HepG2 (cell line): ENCODE data around the gene FSD2. TPM values are rescaled to one million over a fixed set of nuclear protein-coding genes. Genes with fewer than 3 reads are reported as not detected.
A peak's percentile ranks its signal among the peaks of the same experiment; 100 is the strongest.

Experiments used
- ARID2 ChIP-seq: sonication (generic); formaldehyde crosslinking; IDR thresholded peaks from 2 replicates; pipeline ENCODE4 v1.8.1; 2022; ENCODE audit warnings: mild to moderate bottlenecking, missing genetic modification reagents, borderline replicate concordance
- FOXM1 ChIP-seq: sonication (generic); formaldehyde crosslinking; IDR thresholded peaks from 2 replicates; pipeline ENCODE4 v1.5.0; 2020; ENCODE audit warnings: missing genetic modification reagents
- FOXP4 ChIP-seq: sonication (generic); formaldehyde crosslinking; IDR thresholded peaks from 2 replicates; pipeline ENCODE4 v1.4.0; 2020; ENCODE audit warnings: missing genetic modification reagents
- HNRNPH1 ChIP-seq: fragments of 200-400 bp; formaldehyde crosslinking; optimal IDR thresholded peaks from 2 replicates; pipeline ENCODE3; 2017; ENCODE audit warnings: mild to moderate bottlenecking, low read depth, low read length
- HOXA3 ChIP-seq: sonication (generic); formaldehyde crosslinking; IDR thresholded peaks from 2 replicates; pipeline ENCODE4 v1.5.0; 2020; ENCODE audit warnings: missing genetic modification reagents
- MBNL3 ChIP-seq: fragments of 250-450 bp; sonication (Bioruptor Pico); conservative IDR thresholded peaks from 2 replicates; pipeline ENCODE4 v1.8.0; 2022; ENCODE audit warnings: mild to moderate bottlenecking, inconsistent platforms
- NCOA2 ChIP-seq: sonication (generic); formaldehyde crosslinking; IDR thresholded peaks from 2 replicates; pipeline ENCODE4 v1.8.0; 2022; ENCODE audit warnings: inconsistent platforms
- SAP130 ChIP-seq: IDR thresholded peaks from 2 replicates; pipeline ENCODE4 v1.6.1; 2016; ENCODE audit warnings: low read depth
- SMAD1 ChIP-seq: sonication (generic); formaldehyde crosslinking; IDR thresholded peaks from 2 replicates; pipeline ENCODE4 v1.4.0; 2020; ENCODE audit warnings: missing genetic modification reagents, low read depth, mild to moderate bottlenecking, borderline replicate concordance
- TRIM24 ChIP-seq: sonication (generic); formaldehyde crosslinking; IDR thresholded peaks from 2 replicates; pipeline ENCODE4 v1.8.0; 2022; ENCODE audit warnings: mild to moderate bottlenecking, missing genetic modification reagents
- ZMYM4 ChIP-seq: sonication (generic); formaldehyde crosslinking; IDR thresholded peaks from 2 replicates; pipeline ENCODE4 v1.8.1; 2023; ENCODE audit warnings: mild to moderate bottlenecking, missing genetic modification reagents
- ZNF468 ChIP-seq: sonication (generic); formaldehyde crosslinking; IDR thresholded peaks from 2 replicates; pipeline ENCODE4 v1.8.0; 2022; ENCODE audit warnings: mild to moderate bottlenecking, moderate library complexity, missing genetic modification reagents
- ZNF747 ChIP-seq: sonication (generic); formaldehyde crosslinking; IDR thresholded peaks from 2 replicates; pipeline ENCODE4 v1.8.1; 2023; ENCODE audit warnings: missing genetic modification reagents, mild to moderate bottlenecking, borderline replicate concordance
- ZNF75D ChIP-seq: sonication (generic); formaldehyde crosslinking; IDR thresholded peaks from 2 replicates; pipeline ENCODE4 v1.8.1; 2023; ENCODE audit warnings: missing genetic modification reagents, mild to moderate bottlenecking, borderline replicate concordance
- polyA plus RNA-seq, 8 experiments: library from polyadenylated mRNA; depleted of rRNA in 3 of 8; stranded (reverse) in 7 of 8; unstranded in 1 of 8; fragments of >200 nt; fragmentation: Illumina TruSeq in 4 of 8; extraction: Trizol in 4 of 8; gene quantifications; 2 replicates each; pipeline versions ENCODE4 v1.2.1 to v1.2.3, GENCODE V29; 2011 to 2016; ENCODE audit warnings: low read depth in 4 of 8, missing spikeins in 1 of 8, mixed read lengths in 1 of 8; ENCODE audit not compliant: insufficient read depth in 1 of 8
- total RNA-seq, 5 experiments: library from RNA; depleted of rRNA; stranded (reverse); fragments of >200 nt; fragmentation: Illumina TruSeq; extraction: Trizol; gene quantifications; 2 replicates each; pipeline ENCODE4 v1.2.3, GENCODE V29; 2016; ENCODE audit warnings: low read depth in 1 of 5
- TF ChIP-seq, protein P1 (sequence below): IDR thresholded peaks from 2 replicates; pipeline ENCODE4 v1.6.1; 2016; ENCODE audit warnings: low read depth
- TF ChIP-seq, protein P2 (sequence below): sonication (generic); formaldehyde crosslinking; IDR thresholded peaks from one replicate; pipeline ENCODE4 v1.5.1; 2020; ENCODE audit warnings: mild to moderate bottlenecking, missing genetic modification reagents; ENCODE audit errors: not compliant biosample characterization
- TF ChIP-seq, protein P3 (sequence below): sonication (generic); IDR thresholded peaks from 2 replicates; pipeline ENCODE4 v1.6.1; 2016; ENCODE audit warnings: low read depth, borderline replicate concordance

FSD2 gene
- total and polyA plus RNA-seq, 2 of the 13 experiments (the other 11 are each of a cell fraction or from before 2014, with no cell fraction given) = not detected

GRCh38 chr15:82763361-82764116 is 42.3 kb downstream of the FSD2 start (continued):
- TF ChIP-seq FOXM1 (CRISPR knock-in tag) (no peak), ZNF75D (no peak), ZMYM4 (CRISPR knock-in tag) (no peak), SMAD1 (CRISPR knock-in tag) (no peak), MBNL3 (CRISPR knock-in tag) (no peak), NCOA2 (CRISPR knock-in tag) (peak; percentile 69), FOXP4 (CRISPR knock-in tag) (0 out of 2 replicates have a peak, but pooled peaks have one; percentile 29), ZNF468 (CRISPR knock-in tag) (no peak), TRIM24 (CRISPR knock-in tag) (no peak), SAP130 (CRISPR knock-in tag) (peak; percentile 74), ZNF747 (CRISPR knock-in tag) (0 out of 2 replicates have a peak, but pooled peaks have one; percentile 39), ARID2 (no peak), HOXA3 (CRISPR knock-in tag) (peak; percentile 52; the same call in 1 of the 2 replicates), HNRNPH1 (no peak)
- TF ChIP-seq, protein P1, sequence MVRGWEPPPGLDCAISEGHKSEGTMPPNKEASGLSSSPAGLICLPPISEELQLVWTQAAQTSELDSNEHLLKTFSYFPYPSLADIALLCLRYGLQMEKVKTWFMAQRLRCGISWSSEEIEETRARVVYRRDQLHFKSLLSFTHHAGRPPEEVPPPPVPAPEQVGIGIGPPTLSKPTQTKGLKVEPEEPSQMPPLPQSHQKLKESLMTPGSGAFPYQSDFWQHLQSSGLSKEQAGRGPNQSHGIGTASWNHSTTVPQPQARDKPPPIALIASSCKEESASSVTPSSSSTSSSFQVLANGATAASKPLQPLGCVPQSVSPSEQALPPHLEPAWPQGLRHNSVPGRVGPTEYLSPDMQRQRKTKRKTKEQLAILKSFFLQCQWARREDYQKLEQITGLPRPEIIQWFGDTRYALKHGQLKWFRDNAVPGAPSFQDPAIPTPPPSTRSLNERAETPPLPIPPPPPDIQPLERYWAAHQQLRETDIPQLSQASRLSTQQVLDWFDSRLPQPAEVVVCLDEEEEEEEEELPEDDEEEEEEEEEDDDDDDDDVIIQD (CRISPR knock-in tag) = peak; percentile 79; the same call in 1 of the 2 replicates
- TF ChIP-seq, protein P2, sequence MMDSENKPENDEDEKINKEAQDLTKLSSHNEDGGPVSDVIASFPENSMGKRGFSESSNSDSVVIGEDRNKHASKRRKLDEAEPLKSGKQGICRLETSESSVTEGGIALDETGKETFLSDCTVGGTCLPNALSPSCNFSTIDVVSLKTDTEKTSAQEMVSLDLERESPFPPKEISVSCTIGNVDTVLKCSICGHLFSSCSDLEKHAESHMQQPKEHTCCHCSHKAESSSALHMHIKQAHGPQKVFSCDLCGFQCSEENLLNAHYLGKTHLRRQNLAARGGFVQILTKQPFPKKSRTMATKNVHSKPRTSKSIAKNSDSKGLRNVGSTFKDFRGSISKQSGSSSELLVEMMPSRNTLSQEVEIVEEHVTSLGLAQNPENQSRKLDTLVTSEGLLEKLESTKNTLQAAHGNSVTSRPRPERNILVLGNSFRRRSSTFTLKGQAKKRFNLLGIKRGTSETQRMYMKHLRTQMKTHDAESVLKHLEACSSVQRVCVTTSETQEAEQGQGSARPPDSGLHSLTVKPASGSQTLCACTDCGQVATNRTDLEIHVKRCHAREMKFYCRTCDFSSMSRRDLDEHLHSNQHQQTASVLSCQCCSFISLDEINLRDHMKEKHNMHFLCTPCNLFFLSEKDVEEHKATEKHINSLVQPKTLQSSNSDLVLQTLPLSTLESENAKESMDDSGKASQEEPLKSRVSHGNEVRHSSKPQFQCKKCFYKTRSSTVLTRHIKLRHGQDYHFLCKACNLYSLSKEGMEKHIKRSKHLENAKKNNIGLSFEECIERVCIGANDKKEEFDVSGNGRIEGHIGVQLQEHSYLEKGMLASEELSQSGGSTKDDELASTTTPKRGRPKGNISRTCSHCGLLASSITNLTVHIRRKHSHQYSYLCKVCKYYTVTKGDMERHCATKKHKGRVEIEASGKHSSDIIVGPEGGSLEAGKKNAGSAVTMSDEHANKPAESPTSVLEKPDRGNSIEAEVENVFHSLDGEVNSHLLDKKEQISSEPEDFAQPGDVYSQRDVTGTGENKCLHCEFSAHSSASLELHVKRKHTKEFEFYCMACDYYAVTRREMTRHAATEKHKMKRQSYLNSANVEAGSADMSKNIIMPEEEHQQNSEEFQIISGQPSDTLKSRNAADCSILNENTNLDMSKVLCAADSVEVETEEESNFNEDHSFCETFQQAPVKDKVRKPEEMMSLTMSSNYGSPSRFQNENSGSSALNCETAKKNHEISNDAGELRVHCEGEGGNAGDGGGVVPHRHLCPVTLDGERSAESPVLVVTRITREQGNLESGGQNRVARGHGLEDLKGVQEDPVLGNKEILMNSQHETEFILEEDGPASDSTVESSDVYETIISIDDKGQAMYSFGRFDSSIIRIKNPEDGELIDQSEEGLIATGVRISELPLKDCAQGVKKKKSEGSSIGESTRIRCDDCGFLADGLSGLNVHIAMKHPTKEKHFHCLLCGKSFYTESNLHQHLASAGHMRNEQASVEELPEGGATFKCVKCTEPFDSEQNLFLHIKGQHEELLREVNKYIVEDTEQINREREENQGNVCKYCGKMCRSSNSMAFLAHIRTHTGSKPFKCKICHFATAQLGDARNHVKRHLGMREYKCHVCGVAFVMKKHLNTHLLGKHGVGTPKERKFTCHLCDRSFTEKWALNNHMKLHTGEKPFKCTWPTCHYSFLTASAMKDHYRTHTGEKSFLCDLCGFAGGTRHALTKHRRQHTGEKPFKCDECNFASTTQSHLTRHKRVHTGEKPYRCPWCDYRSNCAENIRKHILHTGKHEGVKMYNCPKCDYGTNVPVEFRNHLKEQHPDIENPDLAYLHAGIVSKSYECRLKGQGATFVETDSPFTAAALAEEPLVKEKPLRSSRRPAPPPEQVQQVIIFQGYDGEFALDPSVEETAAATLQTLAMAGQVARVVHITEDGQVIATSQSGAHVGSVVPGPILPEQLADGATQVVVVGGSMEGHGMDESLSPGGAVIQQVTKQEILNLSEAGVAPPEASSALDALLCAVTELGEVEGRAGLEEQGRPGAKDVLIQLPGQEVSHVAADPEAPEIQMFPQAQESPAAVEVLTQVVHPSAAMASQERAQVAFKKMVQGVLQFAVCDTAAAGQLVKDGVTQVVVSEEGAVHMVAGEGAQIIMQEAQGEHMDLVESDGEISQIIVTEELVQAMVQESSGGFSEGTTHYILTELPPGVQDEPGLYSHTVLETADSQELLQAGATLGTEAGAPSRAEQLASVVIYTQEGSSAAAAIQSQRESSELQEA (CRISPR knock-in tag) = no peak
- TF ChIP-seq, protein P3, sequence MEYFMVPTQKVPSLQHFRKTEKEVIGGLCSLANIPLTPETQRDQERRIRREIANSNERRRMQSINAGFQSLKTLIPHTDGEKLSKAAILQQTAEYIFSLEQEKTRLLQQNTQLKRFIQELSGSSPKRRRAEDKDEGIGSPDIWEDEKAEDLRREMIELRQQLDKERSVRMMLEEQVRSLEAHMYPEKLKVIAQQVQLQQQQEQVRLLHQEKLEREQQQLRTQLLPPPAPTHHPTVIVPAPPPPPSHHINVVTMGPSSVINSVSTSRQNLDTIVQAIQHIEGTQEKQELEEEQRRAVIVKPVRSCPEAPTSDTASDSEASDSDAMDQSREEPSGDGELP = no peak
